GM18498 (cell line): ENCODE data around the gene MIA3.
A peak's percentile ranks its signal among the peaks of the same experiment; 100 is the strongest.
"Not testable (repeated sequence)": the region's sequence is repeated elsewhere in the genome, so short reads cannot be mapped to it uniquely, and the experiment has no call there.

ENCODE experiments used
- ATAC-seq: cut with Tn5 transposase; IDR thresholded peaks from one replicate; pipeline ENCODE4 v1.9.1; 2021; ENCODE audit warnings: mild to moderate bottlenecking, moderate library complexity; ENCODE audit not compliant: unreplicated experiment

Gene MIA3, protein sequence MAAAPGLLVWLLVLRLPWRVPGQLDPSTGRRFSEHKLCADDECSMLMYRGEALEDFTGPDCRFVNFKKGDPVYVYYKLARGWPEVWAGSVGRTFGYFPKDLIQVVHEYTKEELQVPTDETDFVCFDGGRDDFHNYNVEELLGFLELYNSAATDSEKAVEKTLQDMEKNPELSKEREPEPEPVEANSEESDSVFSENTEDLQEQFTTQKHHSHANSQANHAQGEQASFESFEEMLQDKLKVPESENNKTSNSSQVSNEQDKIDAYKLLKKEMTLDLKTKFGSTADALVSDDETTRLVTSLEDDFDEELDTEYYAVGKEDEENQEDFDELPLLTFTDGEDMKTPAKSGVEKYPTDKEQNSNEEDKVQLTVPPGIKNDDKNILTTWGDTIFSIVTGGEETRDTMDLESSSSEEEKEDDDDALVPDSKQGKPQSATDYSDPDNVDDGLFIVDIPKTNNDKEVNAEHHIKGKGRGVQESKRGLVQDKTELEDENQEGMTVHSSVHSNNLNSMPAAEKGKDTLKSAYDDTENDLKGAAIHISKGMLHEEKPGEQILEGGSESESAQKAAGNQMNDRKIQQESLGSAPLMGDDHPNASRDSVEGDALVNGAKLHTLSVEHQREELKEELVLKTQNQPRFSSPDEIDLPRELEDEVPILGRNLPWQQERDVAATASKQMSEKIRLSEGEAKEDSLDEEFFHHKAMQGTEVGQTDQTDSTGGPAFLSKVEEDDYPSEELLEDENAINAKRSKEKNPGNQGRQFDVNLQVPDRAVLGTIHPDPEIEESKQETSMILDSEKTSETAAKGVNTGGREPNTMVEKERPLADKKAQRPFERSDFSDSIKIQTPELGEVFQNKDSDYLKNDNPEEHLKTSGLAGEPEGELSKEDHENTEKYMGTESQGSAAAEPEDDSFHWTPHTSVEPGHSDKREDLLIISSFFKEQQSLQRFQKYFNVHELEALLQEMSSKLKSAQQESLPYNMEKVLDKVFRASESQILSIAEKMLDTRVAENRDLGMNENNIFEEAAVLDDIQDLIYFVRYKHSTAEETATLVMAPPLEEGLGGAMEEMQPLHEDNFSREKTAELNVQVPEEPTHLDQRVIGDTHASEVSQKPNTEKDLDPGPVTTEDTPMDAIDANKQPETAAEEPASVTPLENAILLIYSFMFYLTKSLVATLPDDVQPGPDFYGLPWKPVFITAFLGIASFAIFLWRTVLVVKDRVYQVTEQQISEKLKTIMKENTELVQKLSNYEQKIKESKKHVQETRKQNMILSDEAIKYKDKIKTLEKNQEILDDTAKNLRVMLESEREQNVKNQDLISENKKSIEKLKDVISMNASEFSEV (N-terminal part only)

DNA sequence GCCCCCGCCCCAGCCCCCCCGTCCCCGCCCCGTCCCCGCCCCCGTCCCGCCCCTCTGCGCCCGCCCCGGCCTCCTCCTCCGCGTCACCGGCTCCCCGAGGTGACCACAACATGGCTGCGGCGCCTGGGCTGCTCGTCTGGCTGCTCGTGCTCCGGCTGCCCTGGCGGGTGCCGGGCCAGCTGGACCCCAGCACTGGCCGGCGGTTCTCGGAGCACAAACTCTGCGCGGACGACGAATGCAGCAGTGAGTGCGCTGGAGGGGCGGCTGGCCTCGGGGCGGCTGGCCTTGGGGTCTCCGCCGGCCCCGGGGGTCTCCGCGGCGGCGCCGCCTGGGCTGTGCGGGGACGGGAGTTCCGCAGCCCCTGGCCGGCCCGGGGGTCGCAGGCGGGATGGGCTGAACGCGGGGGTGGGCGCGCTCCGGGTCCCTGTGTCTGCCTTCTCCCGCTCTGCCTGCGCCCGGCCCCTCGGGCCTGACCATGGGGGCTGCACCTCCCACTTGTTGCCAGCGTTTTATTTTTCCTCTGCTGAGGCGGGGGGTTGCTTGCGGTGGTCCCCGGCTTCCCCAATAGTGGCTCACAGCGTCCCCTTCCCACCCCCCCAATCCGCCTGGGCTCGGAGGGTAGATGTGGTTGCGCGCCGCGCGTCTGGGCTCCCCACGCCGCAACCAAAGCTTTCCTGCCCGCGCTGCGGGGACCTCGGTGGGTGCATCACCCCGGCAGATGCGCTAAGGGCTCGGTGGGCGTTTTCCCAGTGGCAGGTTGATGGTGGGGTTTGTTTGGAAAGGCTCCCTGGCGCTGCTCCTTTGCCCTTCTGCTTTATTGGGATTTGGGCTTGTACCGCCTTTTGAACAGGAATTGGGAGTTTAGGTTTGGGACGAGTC lies at the start of gene MIA3:
Gene MIA3 (plus strand): TSS at position 97 of the 879 bp plus-strand sequence. CDS start 14 bp downstream, at position 111.
- peak; percentile 58 for ATAC-seq

- ATAC-seq, result no peak
Measured at GRCh38 chr1:222570837-222571236, 47.1 kb upstream of the MIA3 start.

- no peak for ATAC-seq
Measured at GRCh38 chr1:222579316-222579715, 38.6 kb upstream of the MIA3 start.

DNA sequence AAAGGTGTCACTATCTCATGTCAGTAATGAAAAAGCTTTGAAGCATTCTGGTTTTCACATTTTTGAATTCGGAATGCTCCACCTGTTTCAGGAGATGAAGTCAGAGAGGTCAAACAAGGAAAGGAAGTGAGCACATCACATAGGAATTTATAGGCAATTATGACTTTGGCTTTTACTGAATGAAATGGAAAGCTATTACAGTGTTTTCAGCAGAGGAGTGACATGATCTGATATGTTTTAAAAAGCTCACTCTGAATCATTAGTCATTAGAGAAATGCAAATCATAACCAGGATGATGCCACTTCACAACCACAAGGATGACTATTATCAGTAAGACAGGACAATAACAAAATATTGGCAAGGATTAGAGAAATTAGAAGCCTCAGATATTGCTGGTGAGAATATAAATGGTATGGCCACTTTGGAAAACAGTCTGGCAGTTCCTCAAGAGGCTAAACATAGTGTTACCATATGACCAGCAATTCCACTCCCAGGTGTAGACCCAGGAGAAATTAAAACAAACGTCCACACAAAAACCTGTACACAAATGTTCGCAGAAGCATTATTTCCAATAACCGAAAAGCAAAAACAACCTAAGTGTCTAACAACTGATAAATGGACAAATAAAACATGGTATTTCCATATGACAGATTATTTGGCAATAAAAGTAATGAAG lies 35.7 kb upstream of the MIA3 start:
- peak; percentile 65 for ATAC-seq

DNA sequence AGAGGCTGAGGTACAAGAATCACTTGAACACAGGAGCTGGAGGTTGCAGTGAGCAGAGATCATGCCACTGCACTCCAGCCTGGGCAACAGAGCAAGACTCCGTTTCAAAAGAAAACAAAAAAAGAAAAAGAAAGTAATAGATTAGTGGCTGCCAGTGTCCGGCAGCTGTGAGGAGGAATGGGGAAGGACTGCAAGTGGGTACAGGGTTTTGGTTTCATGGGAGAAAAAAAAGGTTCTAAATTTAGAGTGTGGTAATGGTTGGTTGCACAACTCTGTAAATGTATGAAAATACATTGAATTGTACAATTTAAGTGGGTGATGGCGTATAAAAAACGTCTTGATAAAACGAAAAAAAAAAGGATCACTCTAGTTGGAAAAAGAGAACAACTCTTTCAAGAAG lies 34.8 kb upstream of the MIA3 start:
- ATAC-seq, result peak; percentile 91

DNA sequence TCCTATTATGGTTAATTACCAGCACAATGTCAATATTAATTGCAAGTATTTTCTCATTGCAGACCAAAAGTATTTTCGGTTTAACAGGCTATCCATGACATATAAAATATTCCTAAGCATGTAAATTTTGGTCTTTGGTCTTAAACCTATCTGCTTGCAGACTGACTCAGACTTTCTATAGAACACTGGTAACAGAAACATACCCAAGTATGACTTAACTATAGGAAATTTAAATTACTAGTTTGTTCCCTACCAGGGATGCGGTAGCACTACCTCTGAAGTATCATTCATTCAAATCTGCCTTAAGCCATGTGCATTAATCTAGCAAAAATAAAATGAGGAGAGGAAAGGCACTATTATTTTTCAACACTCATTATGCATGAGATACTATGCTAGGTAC lies 31.1 kb upstream of the MIA3 start:
- ATAC-seq, result no peak

DNA sequence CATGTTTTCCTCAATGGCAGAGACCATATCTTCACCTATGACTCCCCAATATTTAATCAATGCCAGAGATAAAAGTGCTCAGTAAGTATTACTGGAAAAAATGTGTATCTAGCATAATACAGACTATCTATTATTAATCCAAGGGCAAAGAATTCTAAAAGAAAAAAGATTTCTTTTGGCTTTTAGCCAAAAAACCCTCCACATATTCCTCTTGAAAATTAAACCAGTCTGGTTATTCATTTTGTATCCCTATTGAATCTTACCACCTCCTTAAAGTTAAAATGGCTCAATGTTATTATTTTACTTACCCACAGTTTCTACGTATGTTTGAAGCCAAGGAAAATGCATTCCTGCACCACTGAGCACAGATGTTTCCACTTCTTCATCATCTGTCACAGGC lies 29.8 kb upstream of the MIA3 start:
- no peak for ATAC-seq

DNA sequence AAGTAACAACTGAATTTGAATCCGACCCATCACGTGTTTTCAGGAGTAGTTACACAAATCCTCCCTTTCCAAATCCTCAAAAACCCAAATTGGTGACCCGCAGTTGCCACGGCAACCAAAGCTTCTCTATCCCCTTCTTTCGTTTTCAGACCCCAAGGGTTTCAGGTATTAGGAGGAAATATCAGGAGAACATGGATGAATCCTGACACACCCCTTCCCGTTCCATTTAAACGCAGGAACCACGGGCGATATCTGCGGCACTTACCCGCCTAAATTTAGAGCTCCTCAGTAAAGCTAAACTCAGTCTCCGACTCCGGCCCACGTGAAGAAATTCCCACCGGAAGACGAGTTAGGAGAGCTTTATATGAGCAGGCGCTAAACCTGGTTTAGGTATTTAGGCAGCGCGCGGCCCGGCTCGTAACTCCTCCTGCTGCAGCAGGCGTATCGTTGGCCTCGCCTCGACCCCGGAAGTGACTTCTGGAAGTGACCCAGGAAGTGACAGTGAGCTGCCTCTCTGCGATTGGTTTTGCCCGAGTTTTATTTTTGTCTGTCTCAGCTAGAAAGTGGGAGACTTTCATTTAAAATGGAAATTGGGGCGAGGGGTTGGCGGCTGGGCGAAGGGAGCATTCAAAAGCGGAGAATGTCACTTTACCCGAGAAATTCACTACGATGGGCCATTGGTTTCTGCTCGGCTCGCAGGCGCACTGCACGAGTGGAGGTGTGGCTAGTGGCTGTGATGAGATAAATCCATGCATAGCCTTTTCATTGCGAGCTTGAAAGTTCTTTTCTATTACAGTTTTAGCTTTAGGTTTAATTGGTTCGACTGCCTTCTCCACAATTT lies 28.2 kb upstream of the MIA3 start, which contains the start of gene TAF1A:
Gene TAF1A (minus strand): TSS at position 472 of the 841 bp plus-strand sequence.
- peak; percentile 99 for ATAC-seq

DNA sequence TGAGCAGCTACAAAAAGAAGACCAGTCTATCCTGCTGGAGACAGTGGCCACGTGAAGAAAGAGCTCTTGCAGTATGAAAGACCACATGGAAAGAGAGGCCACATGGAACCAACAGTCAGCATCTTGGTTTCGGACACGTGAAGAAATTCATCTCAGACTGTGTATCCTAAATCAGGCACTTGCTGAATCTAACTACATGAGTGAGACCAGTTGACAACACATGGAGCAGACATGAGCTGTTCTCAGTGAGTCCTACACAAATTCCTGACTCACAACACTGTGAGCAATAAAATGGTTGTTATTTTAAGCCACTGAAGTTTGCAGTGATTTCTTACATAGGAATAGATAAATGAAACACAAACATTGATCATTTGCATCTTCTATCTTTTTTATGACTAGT lies 25.7 kb upstream of the MIA3 start:
- no peak for ATAC-seq

GRCh38 chr1:222594789-222595188 lies 23.1 kb upstream of the MIA3 start:
- no peak for ATAC-seq

DNA sequence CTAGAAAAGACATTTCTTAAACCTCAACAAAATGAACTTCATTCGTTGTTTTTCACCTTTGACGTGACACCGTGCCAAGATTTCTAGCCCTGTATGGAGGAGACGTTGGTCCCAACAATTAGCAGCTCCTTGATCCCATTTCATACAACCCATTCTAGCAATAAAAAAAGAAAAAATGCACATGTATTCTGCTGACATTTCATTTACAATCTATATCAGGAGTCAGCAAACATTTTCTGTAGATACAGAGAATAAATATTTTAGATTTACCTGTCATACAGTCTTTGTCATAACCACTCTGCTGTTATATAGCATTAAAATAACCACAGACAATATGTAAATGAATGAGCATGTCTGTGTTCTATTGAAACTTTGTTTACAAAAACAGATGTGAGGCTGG lies 21.2 kb upstream of the MIA3 start:
- no peak for ATAC-seq

GRCh38 chr1:222600281-222600680 lies 17.6 kb upstream of the MIA3 start:
- no peak for ATAC-seq

GRCh38 chr1:222601257-222601656 lies 16.6 kb upstream of the MIA3 start:
- ATAC-seq, result no peak

- no peak for ATAC-seq
Measured at GRCh38 chr1:222606757-222607156, 11.1 kb upstream of the MIA3 start.

- ATAC-seq, result not testable (repeated sequence)
Measured at GRCh38 chr1:222609111-222609510, 8.8 kb upstream of the MIA3 start.

GRCh38 chr1:222610728-222611127 lies 7.2 kb upstream of the MIA3 start:
- ATAC-seq, result no peak

DNA sequence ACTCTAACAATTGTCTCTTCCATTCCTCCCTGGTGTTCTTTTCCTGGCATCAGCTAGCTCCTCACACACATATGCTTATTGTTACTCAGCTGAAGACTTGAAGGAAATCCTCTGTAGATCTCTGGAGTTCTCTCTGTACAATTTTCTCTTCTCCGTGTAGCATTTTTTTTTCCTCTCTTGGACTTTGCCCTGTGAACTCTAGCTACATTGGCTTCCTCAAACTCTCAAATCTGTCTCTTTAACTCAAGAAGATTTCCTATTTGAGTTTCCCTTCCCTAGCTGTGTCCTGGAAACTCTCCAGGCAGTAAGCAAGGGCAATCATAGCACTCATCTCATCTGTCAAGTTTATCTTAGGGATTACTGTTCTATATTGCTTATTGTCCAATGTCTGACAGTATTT lies 4.3 kb upstream of the MIA3 start:
- ATAC-seq, result no peak

GRCh38 chr1:222616525-222616924 lies 1.4 kb upstream of the MIA3 start:
- no peak for ATAC-seq
